GM20000 (cell line): ENCODE results near the gene PRKCB.
A peak's percentile ranks its signal among the peaks of the same experiment; 100 is the strongest.

Experiments used
- DNase-seq: peaks from one replicate; pipeline ENCODE4 v3.0.0; 2012; ENCODE audit warnings: low spot score
- CTCF ChIP-seq: IDR thresholded peaks from 2 replicates; pipeline ENCODE4 v1.5.1; 2012; ENCODE audit warnings: mild to moderate bottlenecking, control low read depth; ENCODE audit errors: extremely low read depth, missing control alignments

The PRKCB gene

GRCh38 chr16:24246911-24247607 lies 411.3 kb downstream of the PRKCB start:
- no peak for DNase-seq
- no peak for TF ChIP-seq CTCF

- TF ChIP-seq CTCF: peak; percentile 73
- DNase-seq: peak; percentile 75
Measured at GRCh38 chr16:24253192-24253591, 417.4 kb downstream of the PRKCB start.

GRCh38 chr16:24255456-24256371 lies 419.9 kb downstream of the PRKCB start, which contains the start of gene CACNG3:
Gene CACNG3 (plus strand): TSS chr16:24256335. CDS start chr16:24256755, 420 bp downstream.
- DNase-seq: peak; percentile 72
- TF ChIP-seq CTCF: no peak

- TF ChIP-seq CTCF: no peak
- no peak for DNase-seq
Measured at GRCh38 chr16:24257958-24258357, 422.2 kb downstream of the PRKCB start.

GRCh38 chr16:24258791-24259190 lies 423.0 kb downstream of the PRKCB start:
- TF ChIP-seq CTCF: no peak

GRCh38 chr16:24262816-24263215 lies 427.0 kb downstream of the PRKCB start:
- TF ChIP-seq CTCF: no peak
- no peak for DNase-seq

More at GRCh38 chr16:24258791-24259190, 423.0 kb downstream of the PRKCB start:
- DNase-seq: no peak
